Activated naive CD8-positive, alpha-beta T cell treated with anti-CD3 and anti-CD28 coated beads, Interleukin-2, amount 10 ng/mL, durations not matched to agents 7 days and 5 days (primary cell): ENCODE data around the gene L1CAM. TPM values are rescaled to one million over a fixed set of nuclear protein-coding genes. Genes with fewer than 3 reads are reported as not detected.

Experiments
- ATAC-seq: fragments of 150-1000 bp; cut with Tn5 transposase; one replicate; pipeline ENCODE4 v1.10.0; 2021; ENCODE audit warnings: low read depth, moderate library complexity
- POLR2A ChIA-PET: fragments of 350-600 bp; sonication (Branson Sonifier 250); formaldehyde crosslinking; loops from one replicate; lab custom pipeline; 2021; ENCODE audit warnings: antibody characterized with exemption; lab: Charles Lee
- DNase-seq: peaks from one replicate; pipeline ENCODE4 v3.0.0; 2021
- H3K27ac Mint-ChIP-seq: one replicate; pipeline ENCODE4 v1.8.0; 2022; ENCODE audit warnings: mild to moderate bottlenecking, mixed read lengths
- H3K27me3 Mint-ChIP-seq: one replicate; pipeline ENCODE4 v1.8.0; 2022; ENCODE audit warnings: mild to moderate bottlenecking, moderate library complexity, mixed read lengths
- H3K36me3 Mint-ChIP-seq: one replicate; pipeline ENCODE4 v1.8.0; 2021; ENCODE audit warnings: mild to moderate bottlenecking, mixed read lengths
- H3K4me1 Mint-ChIP-seq: one replicate; pipeline ENCODE4 v1.8.0; 2021; ENCODE audit warnings: mixed read lengths
- H3K4me3 Mint-ChIP-seq: one replicate; pipeline ENCODE4 v1.8.0; 2022; ENCODE audit warnings: mild to moderate bottlenecking, moderate library complexity, mixed read lengths
- H3K9me3 Mint-ChIP-seq: one replicate; pipeline ENCODE4 v1.8.0; 2021; ENCODE audit warnings: mixed read lengths
- total RNA-seq, 2 experiments: library from RNA; stranded (reverse); gene quantifications; one replicate each; pipeline ENCODE4 v1.2.3, GENCODE V29; 2021

Gene L1CAM
- total RNA-seq, 2 experiments from 2014 or later = 4.5 to 7.2 TPM

- Mint-ChIP-seq H3K27me3 (no peaks in the 10 kb centered on the region), H3K9me3 (no peaks in the 10 kb centered on the region), H3K27ac (peak overlapping the region; percentile 86), H3K36me3 (peaks cover 28% of the 10 kb centered on the region), H3K4me1 (peaks cover 10% of the 10 kb centered on the region), H3K4me3 (peak overlapping the region; percentile 97)
- no peak for DNase-seq
- no peak for ATAC-seq
- POLR2A ChIA-PET = interaction anchor here (0.6 to 9.1 kb wide), 6 partner anchors 15 to 48 kb away, joined by 3 to 185 read pairs (median 42); partner anchors contain the start of genes HCFC1, NAA10, RENBP and TMEM187
These were observed 35.8 kb upstream of the L1CAM start for GRCh38 chrX:153921511-153922446.

GRCh38 chrX:153921070-153921469 lies 35.1 kb upstream of the L1CAM start:
- no peaks in the 10 kb centered on the region for H3K27me3 Mint-ChIP-seq
- peaks cover 10% of the 10 kb centered on the region for H3K4me1 Mint-ChIP-seq
- POLR2A ChIA-PET = interaction anchor here (1.1 to 9.1 kb wide), 3 partner anchors 15 to 26 kb away, joined by 3 to 185 read pairs (median 69); partner anchors contain the start of genes NAA10 and RENBP
- no peak overlapping the region for H3K27ac Mint-ChIP-seq
- no peaks in the 10 kb centered on the region for H3K9me3 Mint-ChIP-seq
- ATAC-seq (no peak), DNase-seq (no peak)
- no peak overlapping the region for H3K4me3 Mint-ChIP-seq
- H3K36me3 Mint-ChIP-seq = peaks cover 30% of the 10 kb centered on the region

GRCh38 chrX:153920546-153920945 lies 34.6 kb upstream of the L1CAM start:
- Mint-ChIP-seq H3K27me3 (no peaks in the 10 kb centered on the region), H3K4me1 (peaks cover 10% of the 10 kb centered on the region), H3K36me3 (peaks cover 30% of the 10 kb centered on the region), H3K27ac (no peak overlapping the region), H3K4me3 (no peak overlapping the region), H3K9me3 (no peaks in the 10 kb centered on the region)
- ATAC-seq (no peak), DNase-seq (no peak)
- POLR2A ChIA-PET = interaction anchor here (1.1 to 7.5 kb wide), 2 partner anchors 14 to 16 kb away, joined by 3 to 69 read pairs; partner anchors contain the start of gene NAA10

GRCh38 chrX:153919281-153919680 lies 33.3 kb upstream of the L1CAM start:
- peaks cover 23% of the 10 kb centered on the region for H3K36me3 Mint-ChIP-seq
- no peak overlapping the region for H3K4me3 Mint-ChIP-seq
- H3K27ac Mint-ChIP-seq = no peak overlapping the region
- H3K4me1 Mint-ChIP-seq = peaks cover 10% of the 10 kb centered on the region
- no peaks in the 10 kb centered on the region for H3K27me3 Mint-ChIP-seq
- DNase-seq = no peak
- no peak for ATAC-seq
- H3K9me3 Mint-ChIP-seq = no peaks in the 10 kb centered on the region
- POLR2A ChIA-PET = interaction anchor here (1.2 kb wide), 1 partner anchor 25 kb away, joined by 4 read pairs; the partner anchor contains the start of gene RENBP

- peaks cover 6% of the 10 kb centered on the region for H3K4me1 Mint-ChIP-seq
- ATAC-seq (no peak), DNase-seq (no peak)
- POLR2A ChIA-PET = interaction anchor here (1.1 to 1.2 kb wide), 2 partner anchors 12 to 27 kb away, joined by 4 read pairs; partner anchors contain the start of gene RENBP
- no peak overlapping the region for H3K27ac Mint-ChIP-seq
- peaks cover 18% of the 10 kb centered on the region for H3K36me3 Mint-ChIP-seq
- no peaks in the 10 kb centered on the region for H3K27me3 Mint-ChIP-seq
- no peak overlapping the region for H3K4me3 Mint-ChIP-seq
- H3K9me3 Mint-ChIP-seq = no peaks in the 10 kb centered on the region
These were observed 31.9 kb upstream of the L1CAM start for GRCh38 chrX:153917869-153918268.

- Mint-ChIP-seq H3K27ac (no peak overlapping the region), H3K27me3 (no peaks in the 10 kb centered on the region), H3K4me1 (peaks cover 3% of the 10 kb centered on the region), H3K36me3 (peaks cover 14% of the 10 kb centered on the region), H3K4me3 (no peak overlapping the region), H3K9me3 (no peaks in the 10 kb centered on the region)
- ATAC-seq = no peak
- POLR2A ChIA-PET = no interaction called here
- no peak for DNase-seq
These were observed 27.7 kb upstream of the L1CAM start for GRCh38 chrX:153913701-153914100.

- Mint-ChIP-seq H3K4me3 (no peak overlapping the region), H3K9me3 (no peaks in the 10 kb centered on the region), H3K27me3 (no peaks in the 10 kb centered on the region), H3K27ac (no peak overlapping the region), H3K4me1 (peaks cover 5% of the 10 kb centered on the region), H3K36me3 (peaks cover 14% of the 10 kb centered on the region)
- POLR2A ChIA-PET = no interaction called here
- ATAC-seq = no peak
- no peak for DNase-seq
These were observed 27.2 kb upstream of the L1CAM start for GRCh38 chrX:153913211-153913610.

GRCh38 chrX:153911798-153912197 lies 25.8 kb upstream of the L1CAM start:
- H3K36me3 Mint-ChIP-seq = peaks cover 9% of the 10 kb centered on the region
- no peaks in the 10 kb centered on the region for H3K27me3 Mint-ChIP-seq
- no peaks in the 10 kb centered on the region for H3K9me3 Mint-ChIP-seq
- H3K4me3 Mint-ChIP-seq = no peak overlapping the region
- peaks cover 6% of the 10 kb centered on the region for H3K4me1 Mint-ChIP-seq
- POLR2A ChIA-PET = interaction anchor here (1.6 to 2.5 kb wide), 2 partner anchors 11 to 14 kb away, joined by 6 to 15 read pairs; partner anchors contain the start of gene ARHGAP4
- ATAC-seq (no peak), DNase-seq (no peak)
- H3K27ac Mint-ChIP-seq = no peak overlapping the region

GRCh38 chrX:153910446-153910845 lies 24.5 kb upstream of the L1CAM start:
- DNase-seq (no peak), ATAC-seq (no peak)
- Mint-ChIP-seq H3K36me3 (peaks cover 5% of the 10 kb centered on the region), H3K27ac (no peak overlapping the region), H3K4me3 (no peak overlapping the region), H3K27me3 (no peaks in the 10 kb centered on the region), H3K4me1 (peaks cover 9% of the 10 kb centered on the region), H3K9me3 (no peaks in the 10 kb centered on the region)
- POLR2A ChIA-PET = interaction anchor here (0.7 to 2.5 kb wide), 4 partner anchors 12 to 183 kb away, joined by 3 to 15 read pairs (median 5); partner anchors contain the start of gene ARHGAP4

- ATAC-seq (no peak), DNase-seq (no peak)
- Mint-ChIP-seq H3K4me3 (no peak overlapping the region), H3K9me3 (no peaks in the 10 kb centered on the region), H3K27ac (no peak overlapping the region), H3K4me1 (peaks cover 9% of the 10 kb centered on the region), H3K36me3 (peaks cover 5% of the 10 kb centered on the region), H3K27me3 (no peaks in the 10 kb centered on the region)
- POLR2A ChIA-PET = interaction anchor here (1.3 kb wide), 1 partner anchor 183 kb away, joined by 3 read pairs; no protein-coding TSS in a partner anchor
These were observed 24.0 kb upstream of the L1CAM start for GRCh38 chrX:153909980-153910360.

- DNase-seq = no peak
- H3K27ac Mint-ChIP-seq = no peak overlapping the region
These were observed 23.3 kb upstream of the L1CAM start for GRCh38 chrX:153909024-153909979.

GRCh38 chrX:153908219-153908860 lies 22.4 kb upstream of the L1CAM start:
- Mint-ChIP-seq H3K4me1 (peaks cover 16% of the 10 kb centered on the region), H3K4me3 (no peak overlapping the region), H3K27ac (no peak overlapping the region), H3K27me3 (no peaks in the 10 kb centered on the region), H3K36me3 (peaks cover 5% of the 10 kb centered on the region), H3K9me3 (no peaks in the 10 kb centered on the region)
- no peak for ATAC-seq
- DNase-seq = no peak
- POLR2A ChIA-PET = no interaction called here

More at GRCh38 chrX:153909024-153909979, 23.3 kb upstream of the L1CAM start:
- POLR2A ChIA-PET = interaction anchor here (1.3 kb wide), 1 partner anchor 182 kb away, joined by 3 read pairs; no protein-coding TSS in a partner anchor
- Mint-ChIP-seq H3K36me3 (peaks cover 5% of the 10 kb centered on the region), H3K4me1 (peaks cover 9% of the 10 kb centered on the region), H3K9me3 (no peaks in the 10 kb centered on the region), H3K4me3 (no peak overlapping the region), H3K27me3 (no peaks in the 10 kb centered on the region)
- no peak for ATAC-seq
